Measurements from ENCODE around the gene AKAP13. TPM values are rescaled to one million over a fixed set of nuclear protein-coding genes. Genes with fewer than 3 reads are reported as not detected.

AKAP13 gene
- polyA plus RNA-seq, 1 of the 3 experiments (the other 2 are of a cell fraction) = 8.4 TPM

DNA sequence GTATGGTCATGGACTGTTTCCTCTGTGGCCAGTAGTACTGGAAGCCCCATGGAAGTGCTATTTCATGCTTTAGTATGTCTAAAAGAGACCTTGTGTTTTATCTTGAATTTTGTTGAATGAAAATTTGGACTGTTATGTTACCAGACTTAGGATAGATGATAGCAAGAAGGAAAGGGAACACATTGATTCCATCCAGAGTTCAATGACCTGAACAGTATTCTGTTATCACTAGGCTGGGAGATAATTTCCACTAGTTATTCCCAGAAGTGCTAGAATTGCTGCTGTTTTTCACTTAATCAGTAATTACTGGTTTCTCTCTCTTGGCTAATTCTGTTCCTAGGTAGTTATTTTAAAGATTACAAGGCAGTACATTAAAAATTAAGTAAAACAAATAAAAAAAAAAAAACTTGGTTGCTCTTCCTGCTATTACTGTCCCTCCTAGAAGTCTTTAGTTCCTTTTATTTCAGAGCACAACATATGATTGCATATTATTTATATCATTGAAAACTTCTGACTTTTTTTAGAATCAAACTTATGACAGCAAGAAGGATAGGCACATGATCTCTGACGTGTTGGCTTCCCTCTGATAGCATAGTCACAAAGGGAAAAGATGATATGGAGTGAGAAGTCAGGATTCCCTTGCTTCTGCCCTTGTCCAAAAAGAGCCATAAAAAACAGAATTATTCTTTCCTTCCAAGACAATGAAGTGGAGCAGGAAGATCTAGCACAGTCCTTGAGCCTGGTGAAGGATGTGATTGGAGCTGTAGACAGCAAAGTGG lies 342.2 kb downstream of the AKAP13 start:
- WGBS (ENCODE audit: low lambda C conversion rate) = 96% methylated on average over 1 of the region's 1 CpG
- no peak for DNase-seq
- H3K4me2 ChIP-seq = no peak overlapping the region
- H3K9me3 ChIP-seq = no peaks in the 10 kb centered on the region
- H3K9ac ChIP-seq = no peak overlapping the region
- no peaks in the 10 kb centered on the region for H3K79me2 ChIP-seq (ENCODE audit: insufficient read depth)
- no peak overlapping the region for H2AFZ ChIP-seq (ENCODE audit: low read depth)
- H3K27ac ChIP-seq (ENCODE audit: low read depth in 2 of 2, low read length in 1 of 2) = no peak overlapping the region
- H4K20me1 ChIP-seq (ENCODE audit: insufficient read depth) = no peaks in the 10 kb centered on the region
- H3K4me1 ChIP-seq (ENCODE audit: control insufficient read depth in 1 of 2, insufficient read depth in 2 of 2, low read depth in 1 of 2, low read length in 1 of 2) = no peaks in the 10 kb centered on the region
- no peaks in the 10 kb centered on the region for H3F3A ChIP-seq (replicated peaks; ENCODE audit: insufficient read depth)
- peaks cover 50 to 86% of the 10 kb centered on the region in 2 experiments for H3K36me3 ChIP-seq (replicated peaks in 1 of 2; ENCODE audit: control insufficient read depth in 1 of 2, insufficient read depth in 2 of 2, low read length in 1 of 2)
- ChIA-PET CTCF (interaction anchor here (0.8 to 1.7 kb wide), 2 partner anchors 109 to 118 kb away, joined by 3 to 8 read pairs; no protein-coding TSS in a partner anchor), POLR2A (no interaction called here)
- H3K9me2 ChIP-seq = no peaks in the 10 kb centered on the region
- H3K4me3 ChIP-seq (ENCODE audit: low read depth in 2 of 2, low read length in 1 of 2) = no peak overlapping the region
- TF ChIP-seq TEAD4 (IDR thresholded peaks at IDR 0.05; ENCODE audit: borderline replicate concordance, insufficient read depth) (no peak), CHD2 (IDR thresholded peaks at IDR 0.05; ENCODE audit: low read length, partially characterized antibody) (no peak), POLR2AphosphoS5 (IDR thresholded peaks at IDR 0.05; ENCODE audit: low read depth, low read length) (no peak), GABPA (IDR thresholded peaks at IDR 0.05; ENCODE audit: low read depth) (no peak), NFIC (IDR thresholded peaks at IDR 0.05; ENCODE audit: borderline replicate concordance) (no peak), SMC3 (IDR thresholded peaks at IDR 0.05; ENCODE audit: low read depth, low read length) (no peak), MAX (IDR thresholded peaks at IDR 0.05; ENCODE audit: low read depth) (no peak), FOXM1 (IDR thresholded peaks at IDR 0.05; ENCODE audit: low read depth) (no peak), ZBTB33 (IDR thresholded peaks at IDR 0.05; ENCODE audit: borderline replicate concordance, low read depth) (no peak), YY1 (IDR thresholded peaks at IDR 0.05; ENCODE audit: low read depth) (no peak), FOXJ3 (CRISPR knock-in tag; IDR thresholded peaks at IDR 0.05) (no peak), RXRA (IDR thresholded peaks at IDR 0.05; ENCODE audit: borderline replicate concordance, low read depth) (no peak), RCOR1 (IDR thresholded peaks at IDR 0.05; ENCODE audit: low read length) (no peak), EP300 (IDR thresholded peaks at IDR 0.05; ENCODE audit: borderline replicate concordance in 1 of 2, low read depth in 1 of 2, low read length in 1 of 2) (no peak), FOSL2 (IDR thresholded peaks at IDR 0.05; ENCODE audit: borderline replicate concordance, low read depth) (no peak)
- TF ChIP-seq, protein P1, sequence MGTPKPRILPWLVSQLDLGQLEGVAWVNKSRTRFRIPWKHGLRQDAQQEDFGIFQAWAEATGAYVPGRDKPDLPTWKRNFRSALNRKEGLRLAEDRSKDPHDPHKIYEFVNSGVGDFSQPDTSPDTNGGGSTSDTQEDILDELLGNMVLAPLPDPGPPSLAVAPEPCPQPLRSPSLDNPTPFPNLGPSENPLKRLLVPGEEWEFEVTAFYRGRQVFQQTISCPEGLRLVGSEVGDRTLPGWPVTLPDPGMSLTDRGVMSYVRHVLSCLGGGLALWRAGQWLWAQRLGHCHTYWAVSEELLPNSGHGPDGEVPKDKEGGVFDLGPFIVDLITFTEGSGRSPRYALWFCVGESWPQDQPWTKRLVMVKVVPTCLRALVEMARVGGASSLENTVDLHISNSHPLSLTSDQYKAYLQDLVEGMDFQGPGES (IDR thresholded peaks at IDR 0.05; ENCODE audit: low read depth, low read length) = no peak
- TF ChIP-seq, protein P2, sequence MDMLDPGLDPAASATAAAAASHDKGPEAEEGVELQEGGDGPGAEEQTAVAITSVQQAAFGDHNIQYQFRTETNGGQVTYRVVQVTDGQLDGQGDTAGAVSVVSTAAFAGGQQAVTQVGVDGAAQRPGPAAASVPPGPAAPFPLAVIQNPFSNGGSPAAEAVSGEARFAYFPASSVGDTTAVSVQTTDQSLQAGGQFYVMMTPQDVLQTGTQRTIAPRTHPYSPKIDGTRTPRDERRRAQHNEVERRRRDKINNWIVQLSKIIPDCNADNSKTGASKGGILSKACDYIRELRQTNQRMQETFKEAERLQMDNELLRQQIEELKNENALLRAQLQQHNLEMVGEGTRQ (IDR thresholded peaks at IDR 0.05; ENCODE audit: borderline replicate concordance, low read depth, low read length) = no peak
- no peaks in the 10 kb centered on the region for H3K27me3 ChIP-seq (ENCODE audit: insufficient read depth)

Data from SK-N-SH (cell line).